Neutrophil (primary cell): ENCODE measurements around the gene PPP1R27.

Experiments used
- H3K27ac ChIP-seq: fragments of 200-600 bp; sonication (generic); 2 replicates; pipeline ENCODE4 v1.5.1; 2016; ENCODE audit warnings: mild to moderate bottlenecking, moderate library complexity
- H3K27me3 ChIP-seq: fragments of 200-600 bp; sonication (generic); 2 replicates; pipeline ENCODE4 v1.6.0; 2016; ENCODE audit warnings: mild to moderate bottlenecking
- H3K36me3 ChIP-seq: fragments of 200-600 bp; sonication (generic); 2 replicates; pipeline ENCODE4 v1.5.1; 2017
- H3K4me1 ChIP-seq, 2 experiments: fragments of 200-600 bp in 1 of 2; sonication (generic) in 1 of 2; 1 replicate in 1 of 2; 2 replicates in 1 of 2; pipeline versions ENCODE4 v1.5.1 to v1.6.1; 2013 to 2016; ENCODE audit warnings: low read depth in 1 of 2, low read length in 1 of 2, mild to moderate bottlenecking in 1 of 2, moderate library complexity in 1 of 2; ENCODE audit not compliant: control insufficient read depth in 1 of 2, insufficient read depth in 1 of 2
- H3K4me3 ChIP-seq, 2 experiments: fragments of 200-600 bp in 1 of 2; sonication (generic) in 1 of 2; 1 replicate in 1 of 2; 2 replicates in 1 of 2; pipeline ENCODE4 v1.5.1; 2013 to 2016; ENCODE audit warnings: low read depth in 1 of 2, low read length in 1 of 2, mild to moderate bottlenecking in 1 of 2, moderate library complexity in 1 of 2
- H3K9me3 ChIP-seq: fragments of 200-600 bp; sonication (generic); 2 replicates; pipeline ENCODE4 v1.5.1; 2016
- TF ChIP-seq, protein P1 (sequence below): fragments of 200-600 bp; sonication (generic); IDR thresholded peaks from 2 replicates; pipeline ENCODE4 v1.5.1; 2016; ENCODE audit warnings: antibody characterized with exemption

PPP1R27 gene

DNA sequence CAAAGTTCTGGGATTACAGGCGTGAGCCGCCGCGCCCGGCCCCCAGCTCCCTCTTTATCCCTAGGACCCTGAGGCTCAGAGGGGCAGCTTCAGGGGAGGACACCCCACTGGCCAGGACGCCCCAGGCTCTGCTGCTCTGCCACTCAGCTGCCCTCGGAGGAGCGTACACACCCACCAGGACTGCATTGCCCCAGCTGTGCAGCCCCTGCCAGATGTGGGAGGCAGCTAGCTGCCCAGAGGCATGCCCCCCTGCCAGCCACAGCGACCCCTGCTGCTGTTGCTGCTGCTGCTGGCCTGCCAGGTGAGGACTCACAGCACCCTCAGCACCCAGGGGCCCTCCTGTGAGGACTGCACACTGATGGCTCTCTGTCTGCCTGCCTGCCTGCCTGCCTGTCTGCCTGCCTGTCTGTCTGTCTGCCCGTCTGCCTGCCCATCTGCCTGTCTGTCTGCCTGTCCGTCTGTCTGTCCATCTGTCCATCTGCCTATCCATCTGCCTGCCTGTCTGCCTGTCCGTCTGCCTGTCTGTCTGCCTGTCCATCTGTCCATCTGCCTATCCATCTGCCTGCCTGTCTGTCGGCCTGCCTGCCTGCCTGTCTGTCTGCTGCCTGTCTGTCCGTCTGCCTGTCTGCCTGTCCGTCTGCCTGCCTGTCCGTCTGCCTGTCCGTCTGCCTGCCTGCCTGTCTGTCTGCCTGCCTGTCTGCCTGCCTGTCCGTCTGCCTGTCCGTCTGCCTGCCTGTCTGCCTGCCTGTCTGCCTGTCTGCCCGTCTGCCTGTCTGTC lies 25.9 kb downstream of the PPP1R27 start:
- Histone ChIP-seq H3K36me3 (no peaks in the 10 kb centered on the region), H3K4me3 (no peak overlapping the region), H3K9me3 (no peaks in the 10 kb centered on the region), H3K27me3 (peaks cover 80% of the 10 kb centered on the region), H3K4me1 (peaks cover 0 to 8% of the 10 kb centered on the region in 2 experiments), H3K27ac (no peak overlapping the region)
- TF ChIP-seq, protein P1, sequence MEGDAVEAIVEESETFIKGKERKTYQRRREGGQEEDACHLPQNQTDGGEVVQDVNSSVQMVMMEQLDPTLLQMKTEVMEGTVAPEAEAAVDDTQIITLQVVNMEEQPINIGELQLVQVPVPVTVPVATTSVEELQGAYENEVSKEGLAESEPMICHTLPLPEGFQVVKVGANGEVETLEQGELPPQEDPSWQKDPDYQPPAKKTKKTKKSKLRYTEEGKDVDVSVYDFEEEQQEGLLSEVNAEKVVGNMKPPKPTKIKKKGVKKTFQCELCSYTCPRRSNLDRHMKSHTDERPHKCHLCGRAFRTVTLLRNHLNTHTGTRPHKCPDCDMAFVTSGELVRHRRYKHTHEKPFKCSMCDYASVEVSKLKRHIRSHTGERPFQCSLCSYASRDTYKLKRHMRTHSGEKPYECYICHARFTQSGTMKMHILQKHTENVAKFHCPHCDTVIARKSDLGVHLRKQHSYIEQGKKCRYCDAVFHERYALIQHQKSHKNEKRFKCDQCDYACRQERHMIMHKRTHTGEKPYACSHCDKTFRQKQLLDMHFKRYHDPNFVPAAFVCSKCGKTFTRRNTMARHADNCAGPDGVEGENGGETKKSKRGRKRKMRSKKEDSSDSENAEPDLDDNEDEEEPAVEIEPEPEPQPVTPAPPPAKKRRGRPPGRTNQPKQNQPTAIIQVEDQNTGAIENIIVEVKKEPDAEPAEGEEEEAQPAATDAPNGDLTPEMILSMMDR: no peak

DNA sequence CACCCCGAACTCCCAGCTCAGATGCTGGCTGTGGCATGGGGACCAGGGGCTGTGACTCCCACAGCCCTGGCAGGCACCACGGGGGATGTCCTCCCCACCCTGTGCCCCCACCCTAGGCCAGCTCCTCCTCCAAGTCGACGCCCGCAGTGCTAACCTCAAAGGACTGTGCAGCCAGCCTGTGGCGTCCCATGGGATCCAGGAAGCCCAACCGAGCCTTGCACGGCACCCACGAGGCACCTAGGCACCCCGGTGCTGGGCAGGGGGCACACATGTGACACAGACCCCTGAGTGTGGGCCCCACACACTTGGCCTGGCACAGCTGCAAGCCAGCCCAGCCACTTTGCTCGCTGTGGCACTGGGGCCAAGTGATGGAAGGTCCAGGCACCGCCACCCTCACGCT lies 27.0 kb downstream of the PPP1R27 start:
- TF ChIP-seq, protein P1: no peak
- Histone ChIP-seq H3K27me3 (peaks cover 91% of the 10 kb centered on the region), H3K4me3 (no peak overlapping the region), H3K27ac (no peak overlapping the region), H3K4me1 (peaks cover 0 to 8% of the 10 kb centered on the region in 2 experiments), H3K9me3 (no peaks in the 10 kb centered on the region), H3K36me3 (no peaks in the 10 kb centered on the region)

DNA sequence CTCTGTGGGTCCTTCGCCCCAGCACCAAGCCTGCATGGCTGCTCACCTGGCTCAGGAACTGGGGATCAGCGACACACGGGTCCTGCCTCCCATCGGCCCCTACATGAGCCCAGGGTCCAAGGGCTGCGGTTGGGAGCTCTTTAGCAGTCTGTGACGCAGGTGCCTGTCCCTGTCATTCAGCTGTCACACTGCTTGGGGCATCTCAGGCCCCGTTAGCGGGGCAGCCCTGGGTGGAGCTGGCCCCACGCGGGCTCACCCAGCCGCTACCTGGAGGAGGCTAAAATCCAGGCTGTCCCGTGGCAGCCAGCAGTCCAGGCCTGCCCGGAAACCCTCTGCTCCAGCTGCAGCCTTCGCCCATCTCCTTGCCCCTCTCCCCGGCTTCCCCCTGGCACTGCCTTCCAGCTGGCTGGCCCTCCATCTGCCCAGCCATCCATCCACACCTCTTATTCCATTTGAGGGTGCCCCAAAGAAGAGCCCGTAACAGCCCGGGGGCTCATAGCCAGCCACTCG lies 27.6 kb downstream of the PPP1R27 start:
- H3K36me3 ChIP-seq: no peaks in the 10 kb centered on the region
- TF ChIP-seq, protein P1: no peak
- no peaks in the 10 kb centered on the region for H3K9me3 ChIP-seq
- H3K4me1 ChIP-seq: peaks cover 0 to 8% of the 10 kb centered on the region in 2 experiments
- H3K27ac ChIP-seq: no peak overlapping the region
- peaks cover 97% of the 10 kb centered on the region for H3K27me3 ChIP-seq
- no peak overlapping the region for H3K4me3 ChIP-seq

DNA sequence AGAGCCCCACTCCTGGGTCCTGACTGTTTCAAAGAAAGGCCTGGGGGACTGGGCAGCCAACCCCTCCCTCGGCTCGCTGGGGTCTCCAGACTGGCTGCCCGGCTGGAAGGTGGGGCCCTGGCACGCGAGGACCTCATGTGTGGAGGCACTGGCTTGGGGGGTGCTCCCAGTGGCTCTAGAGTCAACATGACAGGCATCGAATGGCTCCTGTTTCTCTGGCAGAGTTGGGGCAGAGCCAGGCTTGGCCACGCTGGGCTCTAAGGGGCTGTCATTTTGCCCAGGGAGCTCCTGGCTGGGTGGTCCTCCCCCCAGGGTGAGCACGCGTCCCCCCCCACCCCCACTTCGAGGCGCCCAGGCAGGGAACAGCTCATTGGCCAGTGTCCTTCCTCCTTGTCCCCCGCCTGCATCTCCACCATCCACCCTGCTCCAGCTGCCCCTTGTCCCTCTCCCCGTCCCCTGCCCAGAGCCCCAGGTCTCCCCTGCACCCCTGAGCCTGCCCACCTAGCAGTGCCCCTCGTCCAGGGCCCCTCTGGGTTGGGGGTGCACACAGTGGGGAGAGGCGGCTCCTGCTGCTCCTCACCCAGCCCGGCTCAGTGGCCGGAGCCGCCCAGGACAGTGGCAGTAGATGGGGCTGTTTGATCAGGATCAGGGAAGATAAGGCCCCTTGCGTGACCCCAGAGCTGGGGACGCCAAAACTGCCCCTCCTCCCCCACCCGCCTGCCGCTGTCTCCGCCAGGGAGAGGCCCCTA lies 28.2 kb downstream of the PPP1R27 start:
- Histone ChIP-seq H3K4me3 (no peak overlapping the region), H3K9me3 (no peaks in the 10 kb centered on the region), H3K27ac (no peak overlapping the region), H3K36me3 (no peaks in the 10 kb centered on the region), H3K4me1 (peaks cover 0 to 8% of the 10 kb centered on the region in 2 experiments), H3K27me3 (peaks cover 100% of the 10 kb centered on the region)
- TF ChIP-seq, protein P1: no peak

DNA sequence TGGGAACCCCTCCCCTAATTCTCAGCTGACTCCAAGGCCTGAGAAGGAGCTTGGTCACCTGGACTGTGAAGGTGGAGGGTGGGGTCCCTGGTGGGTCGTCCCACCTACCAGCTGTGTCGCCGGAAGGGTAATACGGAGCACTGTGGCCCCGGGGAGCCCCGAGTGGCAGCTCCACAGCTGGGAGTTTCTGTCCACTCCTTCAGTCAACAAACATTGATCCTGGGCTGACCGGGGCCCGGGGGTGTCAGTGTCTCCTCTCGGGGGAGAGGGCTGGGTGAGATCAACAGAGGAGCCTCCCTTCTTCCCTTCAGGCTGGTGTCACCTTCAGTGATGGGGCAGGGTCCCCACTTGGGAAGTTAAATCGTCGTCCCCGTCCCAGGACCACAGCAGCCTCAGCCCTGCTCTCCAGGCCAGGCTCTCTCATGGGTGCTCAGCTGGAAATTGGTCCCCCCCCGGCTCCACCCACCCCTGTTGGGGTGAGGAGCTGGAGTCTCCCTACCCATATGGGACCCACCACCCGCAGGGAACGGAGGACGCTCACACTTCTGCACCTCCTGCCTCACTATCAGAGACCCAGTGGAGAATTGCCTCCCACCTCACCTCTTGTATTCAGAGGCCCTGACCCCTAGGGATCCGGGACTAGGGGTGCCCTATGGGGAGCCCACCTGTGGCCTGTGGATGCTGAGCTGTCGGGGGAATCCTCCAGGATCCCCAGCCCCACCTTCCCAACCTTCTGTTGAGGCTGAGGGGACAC lies 29.0 kb downstream of the PPP1R27 start:
- H3K4me3 ChIP-seq: no peak overlapping the region
- no peaks in the 10 kb centered on the region for H3K9me3 ChIP-seq
- TF ChIP-seq, protein P1: no peak
- peaks cover 100% of the 10 kb centered on the region for H3K27me3 ChIP-seq
- H3K36me3 ChIP-seq: no peaks in the 10 kb centered on the region
- no peak overlapping the region for H3K27ac ChIP-seq
- H3K4me1 ChIP-seq: peaks cover 0 to 8% of the 10 kb centered on the region in 2 experiments
